Fibroblast of peridontal ligament (primary cell): Measurements from ENCODE around the gene C9orf50.
"Not testable (repeated sequence)": the region's sequence is repeated elsewhere in the genome, so short reads cannot be mapped to it uniquely, and the experiment has no call there.

Source experiments
- DNase-seq: peaks from one replicate; pipeline ENCODE4 v3.0.0-alpha.2; 2010; ENCODE audit errors: extremely low read depth

The C9orf50 gene

GRCh38 chr9:129620669-129621295 lies at the start of gene C9orf50:
Gene C9orf50 (minus strand): TSS chr9:129621101. CDS start chr9:129620574, 527 bp downstream.
- DNase-seq, result no peak

- DNase-seq, result peak; percentile 62
Measured at GRCh38 chr9:129669946-129670345, 49.0 kb upstream of the C9orf50 start.

GRCh38 chr9:129669141-129669718 lies 48.3 kb upstream of the C9orf50 start:
- peak; percentile 87 for DNase-seq

GRCh38 chr9:129667850-129668249 lies 46.9 kb upstream of the C9orf50 start:
- DNase-seq, result no peak

GRCh38 chr9:129667378-129667777 lies 46.5 kb upstream of the C9orf50 start:
- no peak for DNase-seq

- no peak for DNase-seq
Measured at GRCh38 chr9:129666575-129666974, 45.7 kb upstream of the C9orf50 start.

- no peak for DNase-seq
Measured at GRCh38 chr9:129665814-129666520, 45.1 kb upstream of the C9orf50 start.

- peak; percentile 67 for DNase-seq
Measured at GRCh38 chr9:129665389-129665775, 44.5 kb upstream of the C9orf50 start, which contains the start of gene PRRX2. Gene PRRX2 (plus strand): TSS chr9:129665647. CDS start chr9:129665868, 221 bp downstream.

GRCh38 chr9:129664746-129665388 lies 44.0 kb upstream of the C9orf50 start:
- DNase-seq, result no peak

GRCh38 chr9:129662239-129662638 lies 41.3 kb upstream of the C9orf50 start:
- not testable (repeated sequence) for DNase-seq

- DNase-seq, result no peak
Measured at GRCh38 chr9:129661029-129661428, 40.1 kb upstream of the C9orf50 start.

- no peak for DNase-seq
Measured at GRCh38 chr9:129656795-129657390, 36.0 kb upstream of the C9orf50 start.

GRCh38 chr9:129655696-129656095 lies 34.8 kb upstream of the C9orf50 start:
- no peak for DNase-seq

- DNase-seq, result no peak
Measured at GRCh38 chr9:129655154-129655553, 34.3 kb upstream of the C9orf50 start.

GRCh38 chr9:129654554-129655040 lies 33.7 kb upstream of the C9orf50 start:
- no peak for DNase-seq

GRCh38 chr9:129653823-129654553 lies 33.1 kb upstream of the C9orf50 start:
- no peak for DNase-seq

- peak; percentile 36 for DNase-seq
Measured at GRCh38 chr9:129650680-129651235, 29.9 kb upstream of the C9orf50 start.

- peak; percentile 85 for DNase-seq
Measured at GRCh38 chr9:129649726-129650679, 29.1 kb upstream of the C9orf50 start.

GRCh38 chr9:129648764-129649115 lies 27.8 kb upstream of the C9orf50 start:
- DNase-seq, result no peak
